SJSA1 (cell line): ENCODE results near the gene CCNF. TPM values are rescaled to one million over a fixed set of nuclear protein-coding genes. Genes with fewer than 3 reads are reported as not detected.
"Not testable (repeated sequence)": the region's sequence is repeated elsewhere in the genome, so short reads cannot be mapped to it uniquely, and the experiment has no call there.

Experiments
- DNase-seq, 2 experiments: peaks; one replicate each; pipeline ENCODE4 v3.0.0-alpha.2; 2015 to 2020; ENCODE audit warnings: low spot score in 2 of 2, low read depth in 1 of 2
- H3K27ac ChIP-seq: fragments of 250-450 bp; sonication (Bioruptor Pico); 2 replicates; pipeline ENCODE4 v1.5.1; 2020; ENCODE audit warnings: mild to moderate bottlenecking, moderate library complexity
- H3K27me3 ChIP-seq: fragments of 250-450 bp; sonication (Bioruptor Pico); replicated peaks from 2 replicates; pipeline ENCODE4 v1.5.1; 2020; ENCODE audit warnings: mild to moderate bottlenecking, moderate library complexity
- H3K36me3 ChIP-seq: fragments of 250-450 bp; sonication (Bioruptor Pico); 2 replicates; pipeline ENCODE4 v1.5.1; 2020; ENCODE audit warnings: mild to moderate bottlenecking
- H3K4me1 ChIP-seq: fragments of 250-450 bp; sonication (Bioruptor Pico); replicated peaks from 2 replicates; pipeline ENCODE4 v1.6.1; 2021; ENCODE audit warnings: mild to moderate bottlenecking
- H3K4me3 ChIP-seq: fragments of 250-450 bp; sonication (Bioruptor Pico); 2 replicates; pipeline ENCODE4 v1.5.1; 2020; ENCODE audit warnings: mild to moderate bottlenecking
- H3K9me3 ChIP-seq: fragments of 250-450 bp; sonication (Bioruptor Pico); replicated peaks from 2 replicates; pipeline ENCODE4 v1.5.1; 2020; ENCODE audit warnings: mild to moderate bottlenecking
- total RNA-seq: library from RNA; depleted of rRNA; stranded (reverse); fragments of >200 nt; shearing (Covaris generic); gene quantifications from 2 replicates; pipeline ENCODE4 v1.2.3, GENCODE V29; 2014

Gene CCNF
- total RNA-seq, 1 experiment from 2014 or later = 48.2 TPM

DNA sequence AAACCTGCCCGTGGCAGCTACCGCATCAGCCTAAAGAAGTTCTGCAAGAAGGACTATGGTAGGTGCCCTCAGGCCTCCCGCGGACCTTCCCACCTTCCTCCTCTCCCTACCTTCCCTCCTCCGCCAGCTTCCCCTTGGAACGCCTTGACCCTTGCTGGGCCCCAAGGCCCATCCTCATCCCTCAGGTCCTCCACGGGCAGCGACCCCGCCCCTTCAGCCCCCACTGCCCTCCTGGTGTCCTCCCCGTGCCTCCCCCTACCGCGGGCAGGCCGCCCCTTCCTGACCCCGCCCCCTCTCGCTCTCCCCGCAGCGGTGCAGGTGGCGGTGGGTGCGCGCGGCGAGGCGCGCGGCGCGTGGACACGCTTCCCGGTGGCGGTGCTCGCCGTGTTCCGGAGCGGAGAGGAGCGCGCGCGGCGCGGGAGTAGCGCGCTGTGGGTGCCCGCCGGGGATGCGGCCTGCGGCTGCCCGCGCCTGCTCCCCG is 44.2 kb downstream of the CCNF start:
- Histone ChIP-seq H3K4me1 (peaks cover 52% of the 10 kb centered on the region), H3K9me3 (no peaks in the 10 kb centered on the region; the same call in 1 of the 2 replicates), H3K27me3 (0 out of 2 replicates have a peak, but pooled peaks cover 3% of the 10 kb centered on the region), H3K27ac (no peak overlapping the region), H3K4me3 (peak overlapping the region; percentile 81), H3K36me3 (peaks cover 8% of the 10 kb centered on the region)
- no peak for DNase-seq

GRCh38 chr16:2473999-2474876 is 45.0 kb downstream of the CCNF start:
- peak overlapping the region; percentile 81 for H3K4me3 ChIP-seq
- H3K27me3 ChIP-seq = 0 out of 2 replicates have a peak, but pooled peaks cover 3% of the 10 kb centered on the region
- DNase-seq = peak in 1 of 2 experiments; percentile 79
- H3K4me1 ChIP-seq = peaks cover 44% of the 10 kb centered on the region
- H3K36me3 ChIP-seq = peaks cover 8% of the 10 kb centered on the region
- peak overlapping the region; percentile 51; the same call in 1 of the 2 replicates for H3K27ac ChIP-seq
- no peaks in the 10 kb centered on the region; the same call in 1 of the 2 replicates for H3K9me3 ChIP-seq

DNA sequence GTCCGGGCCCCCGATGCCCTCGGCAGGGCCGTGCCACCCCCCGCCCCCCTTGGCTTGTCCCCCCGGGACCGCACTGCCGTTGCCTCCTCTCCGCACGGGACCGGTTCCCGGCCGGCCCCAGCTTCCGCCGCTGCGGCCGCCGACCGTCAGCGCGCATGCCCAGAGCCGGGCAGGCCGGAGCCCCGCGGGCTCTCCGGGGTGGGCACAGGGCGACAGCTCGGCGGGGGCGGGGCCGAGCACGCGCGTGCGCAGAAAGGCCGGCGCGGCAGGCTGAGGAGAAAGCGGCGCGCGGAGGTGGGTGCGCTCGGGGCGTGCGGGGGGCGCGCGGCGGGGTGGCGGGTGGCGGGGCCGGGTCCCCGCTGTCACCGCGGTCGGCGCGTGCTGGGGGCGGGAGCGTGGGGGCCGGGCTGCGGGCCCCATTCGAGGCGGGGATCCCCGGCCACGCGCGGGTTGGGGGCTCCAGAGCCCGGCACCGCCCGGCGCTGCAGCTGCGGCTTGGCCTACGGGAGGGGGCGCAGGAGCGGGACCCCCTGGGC is 45.7 kb downstream of the CCNF start, which contains the start of gene TBC1D24:
Gene TBC1D24, plus strand, starts transcription at position 251 of the 536 bp plus-strand sequence. CDS start 21,022 bp downstream, outside the sequence.
- Histone ChIP-seq H3K4me1 (peaks cover 37% of the 10 kb centered on the region), H3K9me3 (no peaks in the 10 kb centered on the region; the same call in 1 of the 2 replicates), H3K4me3 (peak within 1 kb of the TSS; percentile 81), H3K27ac (peak within 1 kb of the TSS; percentile 51; the same call in 1 of the 2 replicates), H3K27me3 (0 out of 2 replicates have a peak, but pooled peaks cover 3% of the 10 kb centered on the region), H3K36me3 (peaks cover 8% of the 10 kb centered on the region)
- DNase-seq = peak; percentile 55 to 88

DNA sequence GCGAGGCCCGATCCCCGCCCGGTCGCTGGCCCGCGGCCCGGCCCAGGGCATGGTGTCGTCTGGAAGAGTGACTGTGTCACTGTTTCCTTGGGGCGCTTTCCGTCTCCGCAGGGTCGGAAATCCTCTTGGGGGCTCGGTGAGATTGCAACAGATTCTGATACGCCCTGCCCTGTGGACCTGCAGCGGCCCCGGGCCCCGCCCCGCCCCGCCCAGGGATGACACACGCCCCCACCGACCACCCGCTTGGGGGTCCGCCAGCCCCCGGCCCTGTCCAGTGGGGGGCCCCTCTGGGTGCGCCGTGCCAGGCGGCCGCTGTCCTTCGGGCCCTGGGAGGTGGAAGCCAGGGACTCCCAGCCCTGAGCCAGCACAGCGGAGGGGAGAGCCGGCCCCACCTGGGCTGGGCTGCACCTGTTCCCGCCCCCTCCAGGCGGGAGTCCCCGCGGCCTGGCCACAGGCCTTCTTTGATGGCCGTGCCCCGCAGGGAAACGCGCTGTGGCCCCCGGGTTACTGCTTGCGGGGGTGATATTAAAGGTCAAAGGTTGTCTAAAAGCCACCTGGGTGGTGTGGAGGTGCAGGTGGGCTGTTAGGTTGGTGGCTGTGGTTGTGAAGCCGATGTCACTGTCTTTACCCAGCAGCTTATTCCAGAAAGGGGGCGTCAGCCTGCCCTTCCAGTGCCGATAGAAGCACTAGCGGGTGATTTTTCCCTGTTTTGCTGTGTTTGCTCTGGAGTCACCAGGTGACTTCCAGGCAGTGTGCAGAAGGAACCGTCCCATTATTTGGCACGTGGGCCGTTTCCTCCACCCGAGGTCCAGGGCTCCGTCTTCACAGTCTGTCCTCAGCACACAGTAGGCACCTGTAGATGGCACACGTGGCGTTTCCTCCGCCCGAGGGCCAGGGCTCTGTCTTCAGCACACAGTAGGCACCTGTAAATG is 46.4 kb downstream of the CCNF start:
- DNase-seq = no peak
- Histone ChIP-seq H3K27me3 (0 out of 2 replicates have a peak, but pooled peaks cover 3% of the 10 kb centered on the region), H3K27ac (no peak overlapping the region), H3K9me3 (no peaks in the 10 kb centered on the region; the same call in 1 of the 2 replicates), H3K4me3 (peak overlapping the region; percentile 81), H3K4me1 (peaks cover 33% of the 10 kb centered on the region), H3K36me3 (peaks cover 8% of the 10 kb centered on the region)

GRCh38 chr16:2476345-2476720 is 47.1 kb downstream of the CCNF start:
- Histone ChIP-seq H3K9me3 (no peaks in the 10 kb centered on the region; the same call in 1 of the 2 replicates), H3K27me3 (0 out of 2 replicates have a peak, but pooled peaks cover 3% of the 10 kb centered on the region), H3K4me3 (no peak overlapping the region), H3K27ac (no peak overlapping the region), H3K4me1 (peaks cover 29% of the 10 kb centered on the region), H3K36me3 (peaks cover 8% of the 10 kb centered on the region)
- no peak for DNase-seq

DNA sequence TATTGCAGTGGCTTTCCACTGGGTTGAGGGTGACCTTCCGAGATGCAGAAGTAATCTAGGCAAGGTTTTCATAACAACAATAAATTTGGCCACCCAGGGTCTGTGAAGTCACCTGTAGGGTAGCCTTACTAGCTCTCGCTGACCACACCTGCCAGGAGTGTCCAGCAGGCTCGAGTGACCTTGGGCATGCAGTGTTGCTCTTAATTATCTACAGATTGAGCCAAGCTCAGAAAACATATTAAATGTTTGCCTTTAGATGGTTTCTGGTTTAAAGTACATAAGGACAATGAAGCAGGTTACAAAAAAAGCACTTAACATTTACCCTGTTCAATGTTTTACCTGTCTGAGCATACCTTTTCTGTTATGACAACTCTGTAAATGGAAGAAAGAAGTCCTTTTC is 47.5 kb downstream of the CCNF start:
- Histone ChIP-seq H3K27me3 (0 out of 2 replicates have a peak, but pooled peaks cover 1% of the 10 kb centered on the region), H3K4me3 (no peak overlapping the region), H3K4me1 (peaks cover 25% of the 10 kb centered on the region), H3K27ac (no peak overlapping the region), H3K9me3 (no peaks in the 10 kb centered on the region; the same call in 1 of the 2 replicates), H3K36me3 (peaks cover 8% of the 10 kb centered on the region)
- DNase-seq = no peak

DNA sequence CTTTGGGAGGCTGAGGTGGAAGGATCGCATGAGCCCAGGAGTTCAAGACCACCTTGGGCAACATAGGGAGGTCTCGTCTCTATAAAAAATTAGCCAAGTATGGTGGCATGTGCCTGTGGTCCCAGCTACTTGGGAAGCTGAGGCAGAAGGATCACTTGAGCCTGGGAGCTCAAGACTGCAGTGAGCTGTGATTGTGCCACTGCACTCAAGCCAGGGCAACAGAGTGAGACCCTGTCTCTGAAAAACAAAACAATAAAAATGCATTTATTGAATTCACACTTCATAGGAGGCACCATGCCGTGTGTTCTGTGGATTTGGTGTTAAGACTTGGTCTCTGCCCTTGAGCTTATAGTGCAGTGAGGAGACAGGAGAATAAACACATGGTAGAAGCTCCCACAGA is 48.1 kb downstream of the CCNF start:
- H3K4me1 ChIP-seq = peaks cover 19% of the 10 kb centered on the region

DNA sequence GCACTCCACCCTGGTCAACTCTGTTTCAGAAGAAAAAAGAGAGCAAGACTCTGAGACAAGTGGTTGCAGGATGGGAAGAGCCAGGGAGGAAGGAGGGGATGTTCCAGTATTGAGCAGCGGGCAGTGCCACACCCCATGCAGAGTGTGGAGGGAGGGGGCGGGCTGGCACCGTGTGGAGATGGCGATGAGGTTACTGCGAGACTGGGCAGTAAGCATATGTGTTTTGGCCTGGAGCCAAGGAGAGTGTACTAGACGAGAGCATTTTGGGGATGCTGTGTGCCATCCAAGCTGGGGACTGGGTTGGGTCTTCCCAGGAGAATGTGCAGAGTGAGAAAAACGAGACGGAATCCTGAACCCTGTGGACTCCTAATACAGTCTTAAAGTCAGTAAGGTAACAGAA is 49.0 kb downstream of the CCNF start:
- H3K4me1 ChIP-seq = peaks cover 18% of the 10 kb centered on the region
- H3K27me3 ChIP-seq = no peaks in the 10 kb centered on the region
- peaks cover 8% of the 10 kb centered on the region for H3K36me3 ChIP-seq
- no peak overlapping the region for H3K4me3 ChIP-seq
- no peak overlapping the region for H3K27ac ChIP-seq
- no peak for DNase-seq
- no peaks in the 10 kb centered on the region; the same call in 1 of the 2 replicates for H3K9me3 ChIP-seq

More for the DNA sequence above, 48.1 kb downstream of the CCNF start:
- Histone ChIP-seq H3K27ac (no peak overlapping the region), H3K4me3 (no peak overlapping the region), H3K36me3 (peaks cover 8% of the 10 kb centered on the region), H3K27me3 (no peaks in the 10 kb centered on the region), H3K9me3 (no peaks in the 10 kb centered on the region; the same call in 1 of the 2 replicates)
- no peak for DNase-seq

GRCh38 chr16:2479996-2480395 is 50.7 kb downstream of the CCNF start:
- not testable (repeated sequence) for DNase-seq

GRCh38 chr16:2480948-2481347 is 51.7 kb downstream of the CCNF start:
- DNase-seq = no peak
- no peak overlapping the region for H3K27ac ChIP-seq
- H3K4me3 ChIP-seq = no peak overlapping the region
- H3K36me3 ChIP-seq = no peaks in the 10 kb centered on the region
- H3K9me3 ChIP-seq = no peaks in the 10 kb centered on the region
- no peaks in the 10 kb centered on the region for H3K4me1 ChIP-seq
- no peaks in the 10 kb centered on the region for H3K27me3 ChIP-seq

More at GRCh38 chr16:2479996-2480395, 50.7 kb downstream of the CCNF start:
- not testable (repeated sequence) for H3K4me3 ChIP-seq, H3K27me3 ChIP-seq, H3K4me1 ChIP-seq, H3K36me3 ChIP-seq, H3K9me3 ChIP-seq, H3K27ac ChIP-seq

DNA sequence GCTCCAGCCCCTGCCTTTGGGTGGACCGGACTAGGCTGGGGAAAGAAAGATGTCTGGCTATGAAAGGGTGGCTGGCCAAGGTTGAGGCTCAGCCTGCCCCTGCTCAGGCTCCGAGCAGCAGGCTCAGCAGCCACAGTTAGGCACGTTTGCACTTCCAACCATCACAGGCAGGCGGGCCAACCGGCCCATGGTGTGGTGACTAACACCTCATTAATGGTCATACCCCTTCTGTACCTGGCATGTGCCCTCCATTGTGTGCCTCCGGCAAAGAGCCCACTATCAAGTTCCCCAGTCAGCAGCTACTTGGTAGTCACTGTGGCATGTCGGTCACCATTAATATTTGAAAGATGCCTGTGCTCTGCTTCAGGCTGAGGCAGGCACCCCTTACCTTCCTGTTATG is 52.4 kb downstream of the CCNF start:
- H3K27me3 ChIP-seq = no peaks in the 10 kb centered on the region
- no peaks in the 10 kb centered on the region for H3K9me3 ChIP-seq
- H3K4me3 ChIP-seq = no peak overlapping the region
- no peak overlapping the region for H3K27ac ChIP-seq
- no peaks in the 10 kb centered on the region for H3K4me1 ChIP-seq
- no peaks in the 10 kb centered on the region for H3K36me3 ChIP-seq
- DNase-seq = no peak

DNA sequence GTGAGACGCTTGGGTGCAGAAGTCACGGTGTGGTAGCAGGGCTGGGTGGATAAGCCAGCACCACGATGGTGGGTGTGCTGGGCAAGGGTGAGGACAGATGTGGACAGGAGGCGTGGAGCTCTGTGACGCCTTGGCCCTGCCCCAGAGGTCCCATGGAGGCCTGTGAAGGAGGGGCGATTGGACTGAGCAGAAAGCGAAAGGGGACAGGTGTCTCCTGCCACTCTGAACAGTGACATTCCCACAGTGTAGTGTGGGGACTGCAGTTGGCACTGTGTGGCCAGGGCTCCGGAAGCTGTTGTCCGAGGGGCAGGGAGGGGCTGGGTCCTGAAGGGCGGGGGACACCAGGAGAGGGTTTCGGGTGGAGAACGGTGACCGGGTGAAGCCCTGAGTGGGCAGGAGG is 53.0 kb downstream of the CCNF start:
- no peak for DNase-seq
- H3K4me3 ChIP-seq = no peak overlapping the region
- no peaks in the 10 kb centered on the region for H3K36me3 ChIP-seq
- no peaks in the 10 kb centered on the region for H3K4me1 ChIP-seq
- no peaks in the 10 kb centered on the region for H3K9me3 ChIP-seq
- H3K27me3 ChIP-seq = no peaks in the 10 kb centered on the region
- H3K27ac ChIP-seq = no peak overlapping the region
